Stimulated activated naive B cell treated with anti-CD40 and anti-IgM and Interleukin-4, amounts not matched to agents 10 μg/mL and 1 μg/mL and 100 μg/mL, for 72 hours (primary cell): ENCODE measurements around the gene MORC1.
"Not testable (repeated sequence)": the region's sequence is repeated elsewhere in the genome, so short reads cannot be mapped to it uniquely, and the experiment has no call there.

Experiments used
- ATAC-seq, 2 donors: fragments of 150-1000 bp; cut with Tn5 transposase; replicated peaks; 2 replicates each; pipeline ENCODE4 v1.10.0; 2021; ENCODE audit warnings: moderate library complexity in 1 of 2
- DNase-seq: peaks from one replicate; pipeline ENCODE4 v3.0.0; 2021
- H3K27ac Mint-ChIP-seq: one replicate; pipeline ENCODE4 v1.8.0; 2022; ENCODE audit warnings: mild to moderate bottlenecking, mixed read lengths
- H3K27me3 Mint-ChIP-seq, 2 donors: one replicate each; pipeline ENCODE4 v1.8.0; 2022; ENCODE audit warnings: mixed read lengths in 2 of 2
- H3K36me3 Mint-ChIP-seq, 2 donors: one replicate each; pipeline ENCODE4 v1.8.0; 2022; ENCODE audit warnings: mixed read lengths in 2 of 2, mild to moderate bottlenecking in 1 of 2
- H3K4me1 Mint-ChIP-seq, 2 donors: one replicate each; pipeline ENCODE4 v1.8.0; 2022; ENCODE audit warnings: mixed read lengths in 2 of 2, mild to moderate bottlenecking in 1 of 2
- H3K4me3 Mint-ChIP-seq, 2 donors: one replicate each; pipeline ENCODE4 v1.8.0; 2022; ENCODE audit warnings: mild to moderate bottlenecking in 2 of 2, mixed read lengths in 2 of 2, moderate library complexity in 1 of 2
- H3K9me3 Mint-ChIP-seq, 2 donors: one replicate each; pipeline ENCODE4 v1.8.0; 2022; ENCODE audit warnings: mixed read lengths in 2 of 2, mild to moderate bottlenecking in 1 of 2

MORC1 gene, protein sequence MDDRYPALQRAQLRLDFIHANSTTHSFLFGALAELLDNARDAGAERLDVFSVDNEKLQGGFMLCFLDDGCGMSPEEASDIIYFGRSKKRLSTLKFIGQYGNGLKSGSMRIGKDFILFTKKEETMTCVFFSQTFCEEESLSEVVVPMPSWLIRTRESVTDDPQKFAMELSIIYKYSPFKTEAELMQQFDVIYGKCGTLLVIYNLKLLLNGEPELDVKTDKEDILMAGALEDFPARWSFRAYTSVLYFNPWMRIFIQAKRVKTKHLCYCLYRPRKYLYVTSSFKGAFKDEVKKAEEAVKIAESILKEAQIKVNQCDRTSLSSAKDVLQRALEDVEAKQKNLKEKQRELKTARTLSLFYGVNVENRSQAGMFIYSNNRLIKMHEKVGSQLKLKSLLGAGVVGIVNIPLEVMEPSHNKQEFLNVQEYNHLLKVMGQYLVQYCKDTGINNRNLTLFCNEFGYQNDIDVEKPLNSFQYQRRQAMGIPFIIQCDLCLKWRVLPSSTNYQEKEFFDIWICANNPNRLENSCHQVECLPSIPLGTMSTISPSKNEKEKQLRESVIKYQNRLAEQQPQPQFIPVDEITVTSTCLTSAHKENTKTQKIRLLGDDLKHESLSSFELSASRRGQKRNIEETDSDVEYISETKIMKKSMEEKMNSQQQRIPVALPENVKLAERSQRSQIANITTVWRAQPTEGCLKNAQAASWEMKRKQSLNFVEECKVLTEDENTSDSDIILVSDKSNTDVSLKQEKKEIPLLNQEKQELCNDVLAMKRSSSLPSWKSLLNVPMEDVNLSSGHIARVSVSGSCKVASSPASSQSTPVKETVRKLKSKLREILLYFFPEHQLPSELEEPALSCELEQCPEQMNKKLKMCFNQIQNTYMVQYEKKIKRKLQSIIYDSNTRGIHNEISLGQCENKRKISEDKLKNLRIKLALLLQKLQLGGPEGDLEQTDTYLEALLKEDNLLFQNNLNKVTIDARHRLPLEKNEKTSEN

DNA sequence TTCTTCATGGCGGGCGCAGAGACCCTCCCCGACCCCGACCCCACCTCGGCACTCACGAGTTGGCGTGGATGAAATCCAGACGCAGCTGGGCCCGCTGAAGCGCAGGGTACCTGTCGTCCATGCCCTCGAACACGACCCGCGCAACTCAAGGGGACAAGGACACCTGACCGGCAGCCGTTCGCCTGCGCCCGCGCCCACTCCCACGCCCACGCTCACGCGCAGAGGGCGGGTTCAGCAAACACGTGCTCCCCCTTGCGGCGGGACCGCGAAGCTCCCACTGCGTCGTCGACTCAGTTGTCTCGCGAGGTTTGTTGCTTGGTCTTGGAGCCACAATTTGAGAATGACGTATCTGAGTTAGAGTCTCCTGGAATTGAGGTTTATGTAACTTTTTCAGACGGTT lies at the start of gene MORC1:
Gene MORC1, minus strand, starts transcription at position 196 of the 400 bp plus-strand sequence. Its CDS starts 75 bp downstream, at position 121.
- DNase-seq (no peak), ATAC-seq (no peak)
- Mint-ChIP-seq H3K4me3 (no peak within 1 kb of the TSS), H3K36me3 (peaks cover 0 to 2% of the 10 kb centered on the region in 2 donors), H3K9me3 (no peaks in the 10 kb centered on the region), H3K4me1 (peaks cover 8 to 11% of the 10 kb centered on the region in 2 donors), H3K27ac (no peak within 1 kb of the TSS), H3K27me3 (no peaks in the 10 kb centered on the region)

- H3K9me3 Mint-ChIP-seq = no peaks in the 10 kb centered on the region
- H3K4me3 Mint-ChIP-seq = no peak overlapping the region
- no peaks in the 10 kb centered on the region for H3K36me3 Mint-ChIP-seq
Observed at GRCh38 chr3:109165905-109166304, 48.0 kb upstream of the MORC1 start.

GRCh38 chr3:109161487-109162123 lies 43.7 kb upstream of the MORC1 start:
- DNase-seq (no peak), ATAC-seq (no peak)
- Mint-ChIP-seq H3K4me3 (no peak overlapping the region), H3K4me1 (no peaks in the 10 kb centered on the region), H3K27me3 (peaks cover 3 to 6% of the 10 kb centered on the region in 2 donors), H3K27ac (no peak overlapping the region), H3K36me3 (no peaks in the 10 kb centered on the region), H3K9me3 (peaks cover 0 to 4% of the 10 kb centered on the region in 2 donors)

More at GRCh38 chr3:109165905-109166304, 48.0 kb upstream of the MORC1 start:
- no peak for DNase-seq
- H3K4me1 Mint-ChIP-seq = no peaks in the 10 kb centered on the region
- ATAC-seq = no peak
- no peak overlapping the region for H3K27ac Mint-ChIP-seq
- H3K27me3 Mint-ChIP-seq = peaks cover 3 to 6% of the 10 kb centered on the region in 2 donors

DNA sequence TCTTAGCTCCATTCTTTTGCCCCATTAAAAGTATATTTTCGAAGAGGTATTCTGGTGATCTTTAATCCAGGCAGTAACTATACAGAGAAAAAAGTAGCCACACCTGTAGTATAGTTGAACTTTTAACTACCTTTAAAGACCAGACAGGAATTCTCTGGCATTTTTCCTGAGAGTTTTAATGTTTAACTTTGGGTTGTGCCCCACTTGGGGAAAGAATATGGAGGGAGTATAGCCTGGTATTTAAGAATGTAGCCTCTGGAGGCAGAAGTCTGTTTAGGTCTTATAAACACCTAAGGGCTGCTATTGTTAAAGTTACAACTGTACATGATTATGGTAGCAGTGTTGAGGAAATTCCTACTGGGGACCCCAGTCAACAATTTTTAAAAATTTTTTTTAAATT lies 37.9 kb upstream of the MORC1 start:
- Mint-ChIP-seq H3K9me3 (peaks cover 0 to 4% of the 10 kb centered on the region in 2 donors), H3K27ac (no peak overlapping the region), H3K4me3 (no peak overlapping the region), H3K36me3 (no peaks in the 10 kb centered on the region), H3K4me1 (no peaks in the 10 kb centered on the region), H3K27me3 (no peaks in the 10 kb centered on the region)
- ATAC-seq (no peak), DNase-seq (no peak)

GRCh38 chr3:109154979-109155378 lies 37.0 kb upstream of the MORC1 start:
- no peaks in the 10 kb centered on the region for H3K36me3 Mint-ChIP-seq
- no peaks in the 10 kb centered on the region for H3K4me1 Mint-ChIP-seq
- H3K9me3 Mint-ChIP-seq = peaks cover 0 to 4% of the 10 kb centered on the region in 2 donors
- ATAC-seq (no peak), DNase-seq (no peak)
- H3K27ac Mint-ChIP-seq = no peak overlapping the region
- no peak overlapping the region for H3K4me3 Mint-ChIP-seq
- no peaks in the 10 kb centered on the region for H3K27me3 Mint-ChIP-seq

- Mint-ChIP-seq H3K9me3 (no peaks in the 10 kb centered on the region), H3K4me1 (no peaks in the 10 kb centered on the region), H3K27me3 (no peaks in the 10 kb centered on the region), H3K36me3 (no peaks in the 10 kb centered on the region), H3K4me3 (no peak overlapping the region), H3K27ac (no peak overlapping the region)
- ATAC-seq (no peak), DNase-seq (no peak)
Observed at GRCh38 chr3:109152320-109152719, 34.4 kb upstream of the MORC1 start.

- no peaks in the 10 kb centered on the region for H3K9me3 Mint-ChIP-seq
- DNase-seq (no peak), ATAC-seq (no peak)
- peaks cover 0 to 4% of the 10 kb centered on the region in 2 donors for H3K27me3 Mint-ChIP-seq
- no peaks in the 10 kb centered on the region for H3K4me1 Mint-ChIP-seq
- no peak overlapping the region for H3K4me3 Mint-ChIP-seq
- no peaks in the 10 kb centered on the region for H3K36me3 Mint-ChIP-seq
- no peak overlapping the region for H3K27ac Mint-ChIP-seq
Observed at GRCh38 chr3:109149078-109149477, 31.1 kb upstream of the MORC1 start.

DNA sequence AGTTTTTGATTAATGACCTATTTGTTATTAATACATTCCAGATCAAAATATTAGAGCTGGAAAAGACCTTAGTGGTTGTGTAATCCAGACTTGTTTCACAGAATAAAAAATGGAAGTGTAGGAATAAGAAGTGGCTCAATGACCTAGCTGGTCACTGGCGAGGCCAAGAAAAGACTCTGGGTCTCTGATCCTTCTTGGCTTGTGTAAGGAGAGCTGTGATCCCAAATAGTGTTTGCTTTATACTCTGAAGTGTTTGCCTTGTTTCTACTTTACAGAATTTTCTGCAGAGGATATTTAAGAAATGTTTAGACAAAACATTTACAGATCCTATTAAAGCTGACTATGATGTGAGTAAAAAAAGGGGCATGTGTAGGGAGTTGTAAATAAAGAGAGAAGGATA lies 25.7 kb upstream of the MORC1 start:
- no peaks in the 10 kb centered on the region for H3K4me1 Mint-ChIP-seq
- peaks cover 4 to 6% of the 10 kb centered on the region in 2 donors for H3K27me3 Mint-ChIP-seq
- H3K36me3 Mint-ChIP-seq = no peaks in the 10 kb centered on the region
- ATAC-seq = no peak
- H3K27ac Mint-ChIP-seq = no peak overlapping the region
- DNase-seq = no peak
- no peak overlapping the region for H3K4me3 Mint-ChIP-seq
- H3K9me3 Mint-ChIP-seq = peaks cover 0 to 3% of the 10 kb centered on the region in 2 donors

- H3K27me3 Mint-ChIP-seq = peaks cover 4 to 6% of the 10 kb centered on the region in 2 donors
Observed at GRCh38 chr3:109140318-109140717, 22.4 kb upstream of the MORC1 start.

DNA sequence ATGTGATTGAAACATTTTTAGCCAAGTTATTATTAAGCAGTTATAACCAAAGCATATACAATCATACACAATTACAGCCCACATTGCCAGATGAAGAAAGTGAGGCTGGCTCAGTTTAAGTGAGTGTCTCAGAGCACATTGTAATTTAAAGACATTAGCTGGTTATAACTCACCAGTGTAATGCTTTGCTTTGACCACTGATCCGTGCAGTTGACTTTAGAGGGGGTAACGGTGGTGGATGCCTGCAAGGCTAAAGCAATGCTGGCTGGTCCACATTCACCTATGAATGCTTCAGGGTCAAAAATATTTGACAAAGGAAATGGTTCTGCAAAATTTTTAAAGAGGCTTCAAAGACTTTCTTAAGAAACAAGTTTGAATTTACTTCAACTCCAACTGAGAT lies 19.8 kb upstream of the MORC1 start:
- peaks cover 0 to 6% of the 10 kb centered on the region in 2 donors for H3K27me3 Mint-ChIP-seq
- no peak for DNase-seq
- ATAC-seq = no peak
- H3K36me3 Mint-ChIP-seq = no peaks in the 10 kb centered on the region
- no peak overlapping the region for H3K27ac Mint-ChIP-seq
- no peak overlapping the region for H3K4me3 Mint-ChIP-seq
- H3K4me1 Mint-ChIP-seq = no peaks in the 10 kb centered on the region
- peaks cover 0 to 3% of the 10 kb centered on the region in 2 donors for H3K9me3 Mint-ChIP-seq

More at GRCh38 chr3:109140318-109140717, 22.4 kb upstream of the MORC1 start:
- H3K36me3 Mint-ChIP-seq = no peaks in the 10 kb centered on the region
- no peak for DNase-seq
- no peak overlapping the region for H3K4me3 Mint-ChIP-seq
- ATAC-seq = no peak
- peaks cover 0 to 3% of the 10 kb centered on the region in 2 donors for H3K9me3 Mint-ChIP-seq
- no peak overlapping the region for H3K27ac Mint-ChIP-seq
- H3K4me1 Mint-ChIP-seq = no peaks in the 10 kb centered on the region

DNA sequence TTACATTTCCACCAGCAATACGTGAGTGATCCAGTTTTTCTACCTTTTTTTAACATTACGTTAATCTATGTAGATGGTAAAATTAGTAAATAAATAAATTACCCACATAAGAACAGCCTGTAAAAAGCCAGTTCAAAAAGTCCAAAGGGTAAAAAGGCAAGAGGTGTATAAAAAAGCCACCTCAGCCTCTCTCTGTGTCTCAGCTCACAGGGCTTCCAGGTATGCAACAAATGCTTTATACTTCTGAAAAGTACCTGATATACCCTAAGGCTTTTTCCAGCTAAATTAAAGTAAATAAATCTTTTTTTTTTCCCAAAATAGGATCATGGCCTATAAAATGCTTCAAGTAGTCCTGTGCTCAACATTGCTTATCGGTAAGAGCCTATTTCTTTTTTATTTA lies 18.6 kb upstream of the MORC1 start, which contains the start of gene C3orf85:
Gene C3orf85, plus strand, starts transcription at position 197 of the 400 bp plus-strand sequence. Its CDS starts 129 bp downstream, at position 326.
- ATAC-seq (no peak), DNase-seq (no peak)
- Mint-ChIP-seq H3K4me1 (no peaks in the 10 kb centered on the region), H3K9me3 (peaks cover 0 to 3% of the 10 kb centered on the region in 2 donors), H3K4me3 (no peak within 1 kb of the TSS), H3K27ac (no peak within 1 kb of the TSS), H3K36me3 (no peaks in the 10 kb centered on the region), H3K27me3 (peaks cover 0 to 5% of the 10 kb centered on the region in 2 donors)

DNA sequence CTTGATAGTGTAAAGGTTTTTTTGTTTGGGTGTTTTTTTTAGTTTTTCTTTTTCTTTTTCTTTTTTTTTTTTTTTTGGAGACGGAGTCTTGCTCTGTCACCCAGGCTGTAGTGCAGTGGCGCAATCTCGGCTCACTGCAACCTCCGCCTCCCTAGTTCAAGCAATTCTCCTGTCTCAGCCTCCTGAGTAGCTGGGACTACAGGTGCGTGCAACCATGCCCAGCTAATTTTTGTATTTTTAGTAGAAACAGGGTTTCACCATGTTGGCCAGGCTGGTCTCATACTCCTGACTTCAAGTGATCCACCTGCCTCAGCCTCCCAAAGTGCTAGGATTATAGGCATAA lies 15.5 kb upstream of the MORC1 start:
- DNase-seq, H3K4me3 Mint-ChIP-seq, H3K27ac Mint-ChIP-seq, H3K36me3 Mint-ChIP-seq, H3K27me3 Mint-ChIP-seq, H3K4me1 Mint-ChIP-seq, H3K9me3 Mint-ChIP-seq, ATAC-seq: not testable (repeated sequence)

DNA sequence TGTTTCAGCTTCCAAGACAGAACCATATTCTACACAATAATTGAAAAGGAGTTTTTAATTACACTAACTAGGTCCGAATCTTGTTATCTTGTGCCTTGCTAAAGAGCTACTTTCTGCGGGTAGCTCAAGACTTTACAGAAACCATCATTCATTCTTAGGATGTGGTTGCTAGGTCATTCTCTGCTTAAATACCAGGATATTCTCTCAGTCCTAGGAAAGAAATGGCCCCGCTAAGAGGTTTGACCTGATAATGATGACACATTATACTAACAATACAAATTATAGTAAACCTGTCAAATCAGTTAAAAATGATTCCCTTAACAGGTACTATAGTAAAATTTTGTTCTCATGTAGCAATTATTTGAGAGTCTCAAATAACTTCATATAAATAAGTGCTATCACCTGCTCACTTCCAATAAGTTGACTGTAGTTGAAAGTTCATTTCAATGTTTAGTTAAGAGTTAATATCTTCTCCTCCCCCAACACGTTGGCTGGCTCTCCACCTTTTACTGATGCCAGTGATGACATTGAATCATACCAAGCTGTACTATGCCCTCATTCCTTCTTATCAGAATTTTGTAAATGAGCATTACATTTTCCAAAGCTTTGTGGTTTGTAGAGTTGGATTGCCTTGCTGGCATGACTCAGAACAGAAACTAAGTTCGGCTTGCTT lies 15.0 kb upstream of the MORC1 start:
- H3K4me3 Mint-ChIP-seq = no peak overlapping the region
- no peaks in the 10 kb centered on the region for H3K27me3 Mint-ChIP-seq
- H3K36me3 Mint-ChIP-seq = no peaks in the 10 kb centered on the region
- no peaks in the 10 kb centered on the region for H3K4me1 Mint-ChIP-seq
- ATAC-seq = no peak
- peaks cover 2 to 3% of the 10 kb centered on the region in 2 donors for H3K9me3 Mint-ChIP-seq
- DNase-seq = no peak
- no peak overlapping the region for H3K27ac Mint-ChIP-seq

DNA sequence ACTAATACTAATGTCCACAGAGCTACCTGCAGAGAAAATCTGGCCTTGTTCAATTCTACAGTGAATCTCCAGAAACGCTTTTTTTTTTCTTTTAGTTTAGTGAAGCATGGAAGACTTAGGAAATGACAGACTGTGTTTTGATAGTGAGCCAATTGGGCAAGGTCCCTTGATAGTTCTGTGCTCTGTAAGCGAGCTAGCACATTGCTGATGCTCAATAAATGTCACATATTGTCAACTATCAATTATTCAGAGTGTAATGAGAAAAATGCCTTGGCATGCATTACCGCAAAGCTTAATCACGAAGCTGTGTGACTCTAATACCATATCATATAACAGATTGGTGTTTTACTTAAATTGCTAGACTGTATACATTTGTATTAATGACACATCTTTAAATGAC lies 13.3 kb upstream of the MORC1 start:
- no peaks in the 10 kb centered on the region for H3K36me3 Mint-ChIP-seq
- H3K27me3 Mint-ChIP-seq = no peaks in the 10 kb centered on the region
- ATAC-seq (no peak), DNase-seq (no peak)
- no peaks in the 10 kb centered on the region for H3K4me1 Mint-ChIP-seq
- H3K4me3 Mint-ChIP-seq = no peak overlapping the region
- H3K9me3 Mint-ChIP-seq = peaks cover 2 to 3% of the 10 kb centered on the region in 2 donors
- H3K27ac Mint-ChIP-seq = no peak overlapping the region
